MM.1S (cell line): ENCODE measurements around the gene APBB2.
"Not testable (repeated sequence)": the region's sequence is repeated elsewhere in the genome, so short reads cannot be mapped to it uniquely, and the experiment has no call there.

ENCODE experiments used
- DNase-seq: peaks from one replicate; pipeline ENCODE4 v3.0.0-alpha.2; 2015
- H2AFZ ChIP-seq: fragments of 300-600 bp; sonication (generic); 2 replicates; pipeline ENCODE4 v1.6.0; 2016; ENCODE audit warnings: antibody characterized with exemption, low read length
- H3F3A ChIP-seq: fragments of 300-600 bp; sonication (generic); 2 replicates; pipeline ENCODE4 v1.6.1; 2016; ENCODE audit warnings: mild to moderate bottlenecking, antibody characterized with exemption, low read length, moderate library complexity, mixed read lengths; ENCODE audit not compliant: insufficient read depth
- H3K27ac ChIP-seq: fragments of 300-600 bp; sonication (generic); 2 replicates; pipeline ENCODE4 v1.5.1; 2016; ENCODE audit warnings: mild to moderate bottlenecking, low read length
- H3K27me3 ChIP-seq: fragments of 300-600 bp; sonication (generic); replicated peaks from 2 replicates; pipeline ENCODE4 v1.6.0; 2016; ENCODE audit warnings: low read length; ENCODE audit not compliant: insufficient read depth
- H3K36me3 ChIP-seq: fragments of 300-600 bp; sonication (generic); replicated peaks from 2 replicates; pipeline ENCODE4 v1.6.1; 2016; ENCODE audit warnings: mild to moderate bottlenecking, low read length, mixed read lengths; ENCODE audit not compliant: insufficient read depth
- H3K4me1 ChIP-seq: fragments of 300-600 bp; sonication (generic); 2 replicates; pipeline ENCODE4 v1.6.1; 2016; ENCODE audit warnings: low read length, mixed read lengths
- H3K4me2 ChIP-seq: fragments of 300-600 bp; sonication (generic); 2 replicates; pipeline ENCODE4 v1.6.0; 2016; ENCODE audit warnings: low read depth, low read length
- H3K4me3 ChIP-seq: fragments of 300-600 bp; sonication (generic); 2 replicates; pipeline ENCODE4 v1.5.1; 2016; ENCODE audit warnings: low read length, mixed read lengths
- H3K79me2 ChIP-seq: fragments of 300-600 bp; sonication (generic); 2 replicates; pipeline ENCODE4 v1.6.1; 2016; ENCODE audit warnings: mixed run types, low read length, mixed read lengths
- H3K9ac ChIP-seq: fragments of 300-600 bp; sonication (generic); 2 replicates; pipeline ENCODE4 v1.6.1; 2016; ENCODE audit warnings: low read length, mixed read lengths
- H3K9me2 ChIP-seq: fragments of 300-600 bp; sonication (generic); replicated peaks from 2 replicates; pipeline ENCODE4 v1.6.1; 2016; ENCODE audit warnings: mild to moderate bottlenecking, low read length, mixed read lengths; ENCODE audit not compliant: insufficient read depth
- H3K9me3 ChIP-seq: fragments of 300-600 bp; sonication (generic); replicated peaks from 2 replicates; pipeline ENCODE4 v1.6.1; 2016; ENCODE audit warnings: mild to moderate bottlenecking, low read length, mixed read lengths; ENCODE audit not compliant: insufficient read depth
- H4K20me1 ChIP-seq: fragments of 300-600 bp; sonication (generic); 2 replicates; pipeline ENCODE4 v1.6.1; 2016; ENCODE audit warnings: mild to moderate bottlenecking, low read length, moderate library complexity, mixed read lengths; ENCODE audit not compliant: insufficient read depth
- CTCF ChIP-seq: fragments of 300-600 bp; sonication (generic); IDR thresholded peaks from 2 replicates; pipeline ENCODE4 v1.5.1; 2016; ENCODE audit warnings: antibody characterized with exemption, low read length, mixed read lengths
- EZH2 ChIP-seq: fragments of 300-600 bp; sonication (generic); optimal IDR thresholded peaks from 2 replicates; pipeline ENCODE3; 2017; ENCODE audit warnings: low read depth, mild to moderate bottlenecking, antibody characterized with exemption, low read length, mixed read lengths
- EZH2phosphoT487 ChIP-seq: fragments of 300-600 bp; sonication (generic); IDR thresholded peaks from 2 replicates; pipeline ENCODE4 v1.6.1; 2018; ENCODE audit warnings: antibody characterized with exemption, low read length

Gene APBB2

GRCh38 chr4:41000356-41000755 is 214.0 kb downstream of the APBB2 start:
- Histone ChIP-seq H3K4me3 (no peak overlapping the region), H3K36me3 (no peaks in the 10 kb centered on the region), H2AFZ (no peak overlapping the region), H3K9ac (no peak overlapping the region), H3K4me1 (no peaks in the 10 kb centered on the region), H3K27me3 (no peaks in the 10 kb centered on the region), H3K27ac (no peak overlapping the region), H3F3A (no peaks in the 10 kb centered on the region), H3K9me3 (no peaks in the 10 kb centered on the region), H4K20me1 (no peaks in the 10 kb centered on the region), H3K79me2 (no peaks in the 10 kb centered on the region), H3K4me2 (no peak overlapping the region), H3K9me2 (no peaks in the 10 kb centered on the region)
- no peak for DNase-seq
- no peak for TF ChIP-seq CTCF
- TF ChIP-seq EZH2phosphoT487: no peak
- no peak for TF ChIP-seq EZH2

- no peak overlapping the region for H3K4me3 ChIP-seq
- H3K79me2 ChIP-seq: no peaks in the 10 kb centered on the region
- no peaks in the 10 kb centered on the region for H3K4me1 ChIP-seq
- no peak overlapping the region for H3K27ac ChIP-seq
- H3F3A ChIP-seq: no peaks in the 10 kb centered on the region
- no peaks in the 10 kb centered on the region for H4K20me1 ChIP-seq
- H3K9ac ChIP-seq: no peak overlapping the region
- H3K9me2 ChIP-seq: no peaks in the 10 kb centered on the region
- no peaks in the 10 kb centered on the region for H3K9me3 ChIP-seq
- H2AFZ ChIP-seq: no peak overlapping the region
- no peaks in the 10 kb centered on the region for H3K27me3 ChIP-seq
- DNase-seq: no peak
- H3K4me2 ChIP-seq: no peak overlapping the region
- no peaks in the 10 kb centered on the region for H3K36me3 ChIP-seq
- TF ChIP-seq CTCF (no peak), EZH2phosphoT487 (no peak), EZH2 (no peak)
Measured at GRCh38 chr4:40998675-40999358, 215.5 kb downstream of the APBB2 start.

- Histone ChIP-seq H3K4me2 (no peak overlapping the region), H2AFZ (no peak overlapping the region)
- no peak for TF ChIP-seq EZH2phosphoT487
- TF ChIP-seq EZH2: no peak
- no peak for TF ChIP-seq CTCF
Measured at GRCh38 chr4:40995850-40996249, 218.5 kb downstream of the APBB2 start.

GRCh38 chr4:40994321-40994720 is 220.0 kb downstream of the APBB2 start:
- H3K4me3 ChIP-seq, H3K9me2 ChIP-seq, H2AFZ ChIP-seq, H3K79me2 ChIP-seq, H4K20me1 ChIP-seq, H3K27me3 ChIP-seq, H3K9me3 ChIP-seq, H3K36me3 ChIP-seq, DNase-seq, H3K27ac ChIP-seq, H3K9ac ChIP-seq, H3F3A ChIP-seq, H3K4me1 ChIP-seq, H3K4me2 ChIP-seq: not testable (repeated sequence)

More at GRCh38 chr4:40995850-40996249, 218.5 kb downstream of the APBB2 start:
- H3K9me3 ChIP-seq: no peaks in the 10 kb centered on the region
- H3K9ac ChIP-seq: no peak overlapping the region
- peaks cover 7% of the 10 kb centered on the region; the same call in 1 of the 2 replicates for H3K4me1 ChIP-seq
- no peak for DNase-seq
- H3K27ac ChIP-seq: no peak overlapping the region
- no peaks in the 10 kb centered on the region for H3K36me3 ChIP-seq
- H3K9me2 ChIP-seq: no peaks in the 10 kb centered on the region
- H3K27me3 ChIP-seq: no peaks in the 10 kb centered on the region
- no peak overlapping the region for H3K4me3 ChIP-seq
- no peaks in the 10 kb centered on the region for H3K79me2 ChIP-seq
- no peaks in the 10 kb centered on the region for H4K20me1 ChIP-seq
- H3F3A ChIP-seq: no peaks in the 10 kb centered on the region

- H3F3A ChIP-seq, H3K27ac ChIP-seq, H3K9me2 ChIP-seq: not testable (repeated sequence)
Measured at GRCh38 chr4:40993296-40993693, 221.0 kb downstream of the APBB2 start.

More at GRCh38 chr4:40993296-40993693, 221.0 kb downstream of the APBB2 start:
- not testable (repeated sequence) for H2AFZ ChIP-seq, H4K20me1 ChIP-seq, H3K4me3 ChIP-seq, H3K4me1 ChIP-seq, H3K36me3 ChIP-seq, H3K9ac ChIP-seq, H3K27me3 ChIP-seq, H3K4me2 ChIP-seq, H3K79me2 ChIP-seq, H3K9me3 ChIP-seq, DNase-seq
